Measurements from ENCODE around the gene TAF1C. TPM values are rescaled to one million over a fixed set of nuclear protein-coding genes. Genes with fewer than 3 reads are reported as not detected.

TAF1C gene
- total RNA-seq, 1 donor from 2014 or later, result 83.7 TPM

DNA sequence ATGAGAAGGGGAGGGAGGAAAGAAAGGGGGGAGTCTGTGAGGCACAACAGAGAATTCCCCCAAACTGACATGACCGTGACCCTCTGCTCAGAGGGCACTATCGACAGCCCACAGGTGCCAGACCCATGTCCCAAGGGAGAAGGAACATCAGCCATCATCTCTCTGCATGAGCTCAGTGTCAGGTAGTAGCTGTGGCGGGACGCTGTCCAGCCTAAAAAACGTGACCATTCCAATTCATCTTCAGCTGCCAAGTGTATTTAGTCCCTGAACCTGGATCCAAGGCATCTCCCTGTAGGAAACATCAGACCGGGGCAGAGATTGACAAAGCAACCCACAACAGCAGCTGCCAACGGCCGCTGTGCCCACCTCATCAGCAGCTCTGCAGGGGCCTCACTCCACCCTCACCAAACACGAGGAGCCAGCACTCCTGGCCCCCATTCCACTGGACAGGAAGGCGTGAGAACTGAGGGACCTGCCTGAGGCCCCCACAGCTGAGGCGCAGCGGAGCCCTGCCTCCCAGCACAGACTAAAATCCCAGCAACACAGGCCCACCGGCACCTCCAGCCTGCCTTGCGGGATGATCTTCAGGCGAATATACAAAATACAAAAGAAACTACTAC is 8.6 kb downstream of the TAF1C start:
- Mint-ChIP-seq H3K4me3 (peak overlapping the region; percentile 23), H3K36me3 (no peaks in the 10 kb centered on the region), H3K27me3 (no peaks in the 10 kb centered on the region), H3K4me1 (ENCODE audit: unreplicated experiment) (peaks cover 22% of the 10 kb centered on the region), H3K27ac (peak overlapping the region; percentile 64), H3K9me3 (no peaks in the 10 kb centered on the region)
- no peak for DNase-seq (ENCODE audit: extremely low spot score, unreplicated experiment)
- TF ChIP-seq, protein P1, sequence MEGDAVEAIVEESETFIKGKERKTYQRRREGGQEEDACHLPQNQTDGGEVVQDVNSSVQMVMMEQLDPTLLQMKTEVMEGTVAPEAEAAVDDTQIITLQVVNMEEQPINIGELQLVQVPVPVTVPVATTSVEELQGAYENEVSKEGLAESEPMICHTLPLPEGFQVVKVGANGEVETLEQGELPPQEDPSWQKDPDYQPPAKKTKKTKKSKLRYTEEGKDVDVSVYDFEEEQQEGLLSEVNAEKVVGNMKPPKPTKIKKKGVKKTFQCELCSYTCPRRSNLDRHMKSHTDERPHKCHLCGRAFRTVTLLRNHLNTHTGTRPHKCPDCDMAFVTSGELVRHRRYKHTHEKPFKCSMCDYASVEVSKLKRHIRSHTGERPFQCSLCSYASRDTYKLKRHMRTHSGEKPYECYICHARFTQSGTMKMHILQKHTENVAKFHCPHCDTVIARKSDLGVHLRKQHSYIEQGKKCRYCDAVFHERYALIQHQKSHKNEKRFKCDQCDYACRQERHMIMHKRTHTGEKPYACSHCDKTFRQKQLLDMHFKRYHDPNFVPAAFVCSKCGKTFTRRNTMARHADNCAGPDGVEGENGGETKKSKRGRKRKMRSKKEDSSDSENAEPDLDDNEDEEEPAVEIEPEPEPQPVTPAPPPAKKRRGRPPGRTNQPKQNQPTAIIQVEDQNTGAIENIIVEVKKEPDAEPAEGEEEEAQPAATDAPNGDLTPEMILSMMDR (conservative IDR thresholded peaks at IDR 0.05), result no peak

DNA sequence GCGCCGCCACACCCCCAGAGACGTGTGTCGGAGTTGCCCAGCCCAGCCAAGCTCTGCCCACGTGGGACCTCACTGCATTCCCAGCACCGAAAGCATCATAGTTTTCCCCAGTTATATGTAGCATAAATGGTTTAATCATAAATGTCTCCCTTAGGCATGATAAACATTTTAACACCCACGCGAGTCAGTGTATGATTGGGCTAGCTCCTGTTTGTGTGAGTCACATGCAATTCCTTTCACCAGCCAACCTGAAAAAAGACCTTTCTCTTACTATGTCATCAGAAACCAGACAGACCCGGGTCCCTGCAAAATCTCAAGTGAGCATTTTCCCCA is 9.2 kb downstream of the TAF1C start:
- Mint-ChIP-seq H3K4me3 (peak overlapping the region; percentile 23), H3K36me3 (no peaks in the 10 kb centered on the region), H3K27me3 (no peaks in the 10 kb centered on the region), H3K9me3 (no peaks in the 10 kb centered on the region), H3K4me1 (ENCODE audit: unreplicated experiment) (peaks cover 22% of the 10 kb centered on the region), H3K27ac (peak overlapping the region; percentile 64)
- no peak for DNase-seq (ENCODE audit: extremely low spot score, unreplicated experiment)
- TF ChIP-seq, protein P1 (conservative IDR thresholded peaks at IDR 0.05), result no peak

DNA sequence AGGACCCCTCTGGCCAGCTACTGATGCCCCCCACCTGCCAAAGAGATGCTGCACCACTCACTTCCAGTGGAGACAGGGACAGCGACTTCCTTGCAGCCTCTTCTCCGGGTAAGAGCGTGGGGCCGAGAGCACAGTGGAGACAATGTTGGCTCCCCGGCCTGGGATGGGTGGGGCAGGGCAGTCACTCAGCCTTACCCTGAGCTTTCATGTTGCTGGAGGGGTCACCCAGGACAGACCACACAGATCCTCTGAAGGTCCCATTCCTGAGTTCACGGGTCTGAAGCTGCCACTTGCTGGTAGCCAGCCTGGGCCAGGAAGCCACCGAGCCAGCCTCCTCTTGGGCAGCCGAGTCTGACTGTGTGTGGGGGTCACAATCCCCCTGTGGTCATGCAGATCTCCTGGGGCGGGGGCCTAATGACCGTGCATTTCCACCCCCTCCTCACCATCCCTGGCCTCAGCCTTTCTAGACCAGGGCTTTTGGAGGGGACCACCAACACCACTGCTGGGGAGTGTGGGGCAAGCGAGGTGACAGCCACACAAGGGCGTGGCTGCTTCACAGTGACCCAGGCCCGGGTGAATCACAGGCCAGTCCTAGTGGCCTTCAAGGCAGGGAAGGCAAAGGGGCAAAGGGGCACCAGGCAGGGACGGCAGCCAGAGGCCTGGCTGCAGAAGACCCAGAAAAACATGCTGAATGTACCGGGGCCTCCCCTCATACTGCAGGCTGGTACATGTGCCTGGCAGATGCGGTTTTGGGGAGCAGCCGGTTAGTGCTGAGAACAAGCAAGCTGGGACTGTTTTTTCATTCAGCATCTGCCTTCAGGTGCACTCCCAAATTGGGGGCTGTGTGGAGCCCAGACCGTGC is 10.4 kb downstream of the TAF1C start:
- no peak for DNase-seq (ENCODE audit: extremely low spot score, unreplicated experiment)
- Mint-ChIP-seq H3K9me3 (no peaks in the 10 kb centered on the region), H3K4me1 (ENCODE audit: unreplicated experiment) (peaks cover 22% of the 10 kb centered on the region), H3K36me3 (no peaks in the 10 kb centered on the region), H3K27ac (peak overlapping the region; percentile 64), H3K27me3 (no peaks in the 10 kb centered on the region), H3K4me3 (no peak overlapping the region)
- TF ChIP-seq, protein P1 (conservative IDR thresholded peaks at IDR 0.05), result no peak

- no peaks in the 10 kb centered on the region for H3K36me3 Mint-ChIP-seq
- H3K27me3 Mint-ChIP-seq, result no peaks in the 10 kb centered on the region
- TF ChIP-seq, protein P1 (conservative IDR thresholded peaks at IDR 0.05), result peak; percentile 85
- H3K4me3 Mint-ChIP-seq, result peak overlapping the region; percentile 26
- no peaks in the 10 kb centered on the region for H3K9me3 Mint-ChIP-seq
- H3K4me1 Mint-ChIP-seq (ENCODE audit: unreplicated experiment), result peaks cover 22% of the 10 kb centered on the region
- no peak for DNase-seq (ENCODE audit: extremely low spot score, unreplicated experiment)
- H3K27ac Mint-ChIP-seq, result peak overlapping the region; percentile 21
Observed at GRCh38 chr16:84175350-84176081, 11.3 kb downstream of the TAF1C start.

GRCh38 chr16:84174396-84174795 is 12.5 kb downstream of the TAF1C start:
- no peaks in the 10 kb centered on the region for H3K27me3 Mint-ChIP-seq
- H3K4me3 Mint-ChIP-seq, result no peak overlapping the region
- H3K9me3 Mint-ChIP-seq, result no peaks in the 10 kb centered on the region
- H3K27ac Mint-ChIP-seq, result no peak overlapping the region
- TF ChIP-seq, protein P1 (conservative IDR thresholded peaks at IDR 0.05), result no peak
- DNase-seq (ENCODE audit: extremely low spot score, unreplicated experiment), result no peak
- H3K4me1 Mint-ChIP-seq (ENCODE audit: unreplicated experiment), result peaks cover 22% of the 10 kb centered on the region
- H3K36me3 Mint-ChIP-seq, result no peaks in the 10 kb centered on the region
